HEK293T (cell line): ENCODE data around the gene ZC3H12A.

ENCODE experiments used
- ARNT ChIP-seq: fragments of 450-650 bp; IDR thresholded peaks from 2 replicates; pipeline ENCODE4 v1.6.1; 2017; ENCODE audit warnings: mild to moderate bottlenecking
- BHLHE40 ChIP-seq: fragments of 450-650 bp; IDR thresholded peaks from 2 replicates; pipeline ENCODE4 v1.6.1; 2016; ENCODE audit warnings: mild to moderate bottlenecking, moderate library complexity, borderline replicate concordance
- CTBP1 ChIP-seq: fragments of 450-650 bp; IDR thresholded peaks from 2 replicates; pipeline ENCODE4 v1.6.1; 2016; ENCODE audit warnings: borderline replicate concordance
- ELF4 ChIP-seq: fragments of 450-650 bp; IDR thresholded peaks from 2 replicates; pipeline ENCODE4 v1.6.1; 2017; ENCODE audit warnings: antibody characterized with exemption
- FOXA1 ChIP-seq: fragments of 450-650 bp; IDR thresholded peaks from 2 replicates; pipeline ENCODE4 v1.6.1; 2016; ENCODE audit warnings: mild to moderate bottlenecking
- FOXM1 ChIP-seq: fragments of 450-650 bp; IDR thresholded peaks from 2 replicates; pipeline ENCODE4 v1.6.1; 2017; ENCODE audit warnings: mild to moderate bottlenecking, borderline replicate concordance
- HDGF ChIP-seq: fragments of 450-650 bp; IDR thresholded peaks from 2 replicates; pipeline ENCODE4 v1.6.1; 2017; ENCODE audit warnings: antibody characterized with exemption, borderline replicate concordance
- L3MBTL2 ChIP-seq: fragments of 450-650 bp; conservative IDR thresholded peaks from 2 replicates; pipeline ENCODE4 v1.6.1; 2016; ENCODE audit warnings: mild to moderate bottlenecking
- NFRKB ChIP-seq: fragments of 450-650 bp; IDR thresholded peaks from 2 replicates; pipeline ENCODE4 v1.6.1; 2016; ENCODE audit warnings: mild to moderate bottlenecking, moderate library complexity
- SP1 ChIP-seq: fragments of 450-650 bp; IDR thresholded peaks from 2 replicates; pipeline ENCODE4 v1.6.1; 2017
- SUZ12 ChIP-seq: fragments of 450-650 bp; IDR thresholded peaks from 2 replicates; pipeline ENCODE4 v1.6.1; 2016; ENCODE audit warnings: mild to moderate bottlenecking
- TARDBP ChIP-seq: fragments of 450-650 bp; IDR thresholded peaks from 2 replicates; pipeline ENCODE4 v1.6.1; 2016
- TF ChIP-seq, protein P1 (sequence below): fragments of 450-650 bp; IDR thresholded peaks from 2 replicates; pipeline ENCODE4 v1.6.1; 2016

DNA sequence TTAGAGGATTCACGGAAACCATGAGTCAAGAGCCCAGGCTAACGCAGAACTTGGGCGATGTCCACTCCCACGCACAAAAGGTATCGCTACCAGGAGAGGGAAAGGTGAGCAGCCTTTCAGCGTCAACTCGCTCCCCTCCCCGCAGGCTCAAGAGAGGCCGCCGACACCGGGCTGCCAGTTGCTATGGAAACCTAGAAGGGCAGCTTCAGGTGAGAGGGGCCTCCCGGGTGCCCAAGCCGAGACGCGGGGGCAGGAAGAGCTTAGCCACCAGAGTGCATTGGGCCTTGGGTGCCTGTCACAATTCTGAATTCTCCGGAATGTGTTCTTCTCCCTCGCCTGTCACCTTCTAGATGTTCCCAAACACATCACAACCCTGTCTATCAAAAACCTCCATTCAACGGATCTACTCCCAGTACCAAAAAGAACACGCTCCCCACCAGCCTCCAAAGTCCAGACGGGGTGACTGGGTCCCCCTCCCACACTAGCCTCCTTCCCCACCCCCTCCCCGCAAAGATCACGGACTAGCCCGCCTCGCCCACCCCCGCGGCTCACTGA, 39.5 kb downstream of the ZC3H12A start:
- no peak for TF ChIP-seq SP1
- TF ChIP-seq TARDBP, result no peak
- TF ChIP-seq SUZ12, result no peak
- no peak for TF ChIP-seq NFRKB
- TF ChIP-seq BHLHE40, result no peak
- no peak for TF ChIP-seq HDGF
- TF ChIP-seq FOXA1, result no peak
- TF ChIP-seq L3MBTL2, result no peak
- no peak for TF ChIP-seq FOXM1
- TF ChIP-seq, protein P1, sequence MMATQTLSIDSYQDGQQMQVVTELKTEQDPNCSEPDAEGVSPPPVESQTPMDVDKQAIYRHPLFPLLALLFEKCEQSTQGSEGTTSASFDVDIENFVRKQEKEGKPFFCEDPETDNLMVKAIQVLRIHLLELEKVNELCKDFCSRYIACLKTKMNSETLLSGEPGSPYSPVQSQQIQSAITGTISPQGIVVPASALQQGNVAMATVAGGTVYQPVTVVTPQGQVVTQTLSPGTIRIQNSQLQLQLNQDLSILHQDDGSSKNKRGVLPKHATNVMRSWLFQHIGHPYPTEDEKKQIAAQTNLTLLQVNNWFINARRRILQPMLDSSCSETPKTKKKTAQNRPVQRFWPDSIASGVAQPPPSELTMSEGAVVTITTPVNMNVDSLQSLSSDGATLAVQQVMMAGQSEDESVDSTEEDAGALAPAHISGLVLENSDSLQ, result peak; percentile 72; the same call in 1 of the 2 replicates
- TF ChIP-seq ELF4, result no peak
- TF ChIP-seq CTBP1, result no peak
- no peak for TF ChIP-seq ARNT
